Activated CD4-positive, alpha-beta T cell treated with anti-CD3 and anti-CD28 coated beads, Interleukin-2, Interleukin-6, amounts not matched to agents 100 ng/mL and 50 ng/mL, durations not matched to agents 16 hours and 8 hours (primary cell): ENCODE results near the gene FAAP20.

Experiments
- DNase-seq: peaks from one replicate; pipeline ENCODE4 v3.0.0-alpha.2; 2020

FAAP20 gene

DNA sequence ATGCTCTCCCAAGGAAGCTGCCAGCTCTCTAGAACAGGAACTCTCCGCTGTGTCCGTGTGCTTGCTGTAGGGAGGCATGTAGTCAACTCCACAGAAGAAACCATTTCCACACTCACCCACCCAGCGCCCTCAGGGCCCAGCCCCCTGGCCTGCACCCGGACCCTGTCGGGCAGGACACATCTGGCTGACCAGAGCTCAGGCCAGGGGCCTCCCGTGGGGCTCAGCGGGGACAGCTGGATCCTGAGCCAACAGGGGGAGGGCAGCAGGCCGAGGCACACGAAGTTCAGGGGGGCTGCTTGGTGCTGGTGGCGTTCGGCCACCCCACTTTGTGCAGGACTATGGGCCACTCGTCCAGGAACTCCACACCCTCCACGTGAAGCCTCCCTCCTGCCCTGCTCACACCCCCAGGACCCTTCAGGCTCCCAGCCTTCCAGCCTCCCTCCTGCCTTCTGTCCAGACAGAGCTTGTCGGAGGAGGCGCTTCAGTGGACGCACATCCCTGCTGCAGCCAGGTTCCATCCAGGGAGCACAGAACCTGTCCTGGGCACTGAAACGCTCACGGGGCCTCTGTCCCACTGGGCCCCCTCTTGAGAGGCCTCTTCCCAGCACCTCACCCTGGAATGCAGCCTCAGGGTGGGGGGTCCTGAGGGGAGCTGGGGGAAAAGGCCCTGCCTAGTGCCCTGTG lies 15.0 kb upstream of the FAAP20 start:
- DNase-seq: no peak

DNA sequence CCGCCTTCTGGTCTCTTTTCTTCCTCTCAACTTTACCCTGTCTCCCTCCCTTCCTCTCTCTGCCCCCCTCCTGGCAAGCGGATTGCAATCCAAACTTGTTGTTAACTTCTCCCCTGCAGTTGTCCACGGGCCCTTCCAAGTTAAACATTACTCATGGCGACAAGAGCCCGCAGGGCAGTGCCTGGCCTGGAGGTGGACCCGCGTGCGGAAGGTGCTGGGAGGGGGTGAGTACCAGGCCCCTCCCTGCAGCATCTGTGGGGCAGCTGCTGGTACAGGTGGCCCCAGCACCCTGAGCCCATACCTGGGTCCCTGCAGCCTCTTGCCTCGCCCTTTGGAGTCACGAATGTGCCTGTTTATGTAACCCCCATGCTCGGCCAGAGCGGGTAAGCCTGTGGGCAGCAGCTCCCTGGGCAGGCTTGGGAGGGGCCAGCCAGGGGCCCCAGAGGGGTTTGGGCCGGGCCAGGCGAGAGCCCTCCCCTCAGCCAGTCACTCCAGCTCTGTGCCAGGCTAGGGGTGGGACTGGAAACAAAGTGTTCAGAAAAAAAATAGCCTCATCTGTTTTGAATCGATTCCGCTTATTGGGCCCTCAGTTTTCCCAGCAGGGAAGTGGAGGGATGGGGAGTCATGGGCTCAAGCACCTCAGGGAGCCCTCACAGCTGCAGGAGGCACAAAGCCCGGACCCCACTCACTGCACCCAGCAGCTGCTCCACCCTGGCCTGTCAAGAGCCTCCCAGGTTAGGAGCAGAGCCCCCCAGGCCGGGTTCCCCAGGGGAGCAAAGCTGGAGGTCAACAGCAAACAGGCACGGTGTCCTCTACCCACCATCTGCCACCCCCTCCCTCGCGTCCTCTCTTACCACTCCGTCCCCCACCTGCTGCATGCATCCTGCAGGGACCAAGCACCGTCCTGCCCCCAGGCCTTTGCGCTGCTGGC lies 14.0 kb upstream of the FAAP20 start:
- no peak for DNase-seq

DNA sequence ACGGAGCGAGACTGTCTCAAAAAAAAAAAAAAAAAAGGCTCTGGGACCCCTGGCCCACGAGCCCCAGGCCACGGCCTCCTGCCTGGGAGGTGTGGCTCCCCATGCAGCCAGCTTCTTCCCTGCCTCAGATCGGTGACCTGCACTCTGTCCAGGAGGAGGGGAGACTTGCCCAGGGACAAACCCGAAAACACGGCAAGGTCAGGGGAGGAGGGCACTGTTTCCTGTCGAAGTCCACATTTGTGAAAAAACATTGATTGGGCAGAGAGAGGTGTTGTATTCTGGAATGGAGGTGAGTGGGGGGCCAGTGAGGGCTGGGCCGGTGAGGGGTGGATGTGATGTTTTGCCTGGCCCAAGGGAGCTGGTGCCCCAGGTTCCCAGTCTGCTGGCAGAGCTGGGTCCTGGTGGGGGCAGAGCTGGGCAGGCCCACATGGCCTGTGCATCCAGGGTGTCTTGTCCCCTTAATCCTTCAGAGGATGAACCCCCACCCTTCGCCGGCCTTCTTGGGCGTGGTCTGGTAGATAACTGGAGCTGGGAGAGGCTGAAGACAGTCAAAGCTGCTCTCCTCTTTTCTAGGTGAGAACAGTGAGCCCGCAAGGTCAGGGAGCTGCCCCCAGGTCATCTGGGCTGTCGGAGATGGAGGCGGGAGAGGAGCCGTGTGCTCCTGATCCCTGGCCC lies 12.4 kb upstream of the FAAP20 start:
- no peak for DNase-seq

DNA sequence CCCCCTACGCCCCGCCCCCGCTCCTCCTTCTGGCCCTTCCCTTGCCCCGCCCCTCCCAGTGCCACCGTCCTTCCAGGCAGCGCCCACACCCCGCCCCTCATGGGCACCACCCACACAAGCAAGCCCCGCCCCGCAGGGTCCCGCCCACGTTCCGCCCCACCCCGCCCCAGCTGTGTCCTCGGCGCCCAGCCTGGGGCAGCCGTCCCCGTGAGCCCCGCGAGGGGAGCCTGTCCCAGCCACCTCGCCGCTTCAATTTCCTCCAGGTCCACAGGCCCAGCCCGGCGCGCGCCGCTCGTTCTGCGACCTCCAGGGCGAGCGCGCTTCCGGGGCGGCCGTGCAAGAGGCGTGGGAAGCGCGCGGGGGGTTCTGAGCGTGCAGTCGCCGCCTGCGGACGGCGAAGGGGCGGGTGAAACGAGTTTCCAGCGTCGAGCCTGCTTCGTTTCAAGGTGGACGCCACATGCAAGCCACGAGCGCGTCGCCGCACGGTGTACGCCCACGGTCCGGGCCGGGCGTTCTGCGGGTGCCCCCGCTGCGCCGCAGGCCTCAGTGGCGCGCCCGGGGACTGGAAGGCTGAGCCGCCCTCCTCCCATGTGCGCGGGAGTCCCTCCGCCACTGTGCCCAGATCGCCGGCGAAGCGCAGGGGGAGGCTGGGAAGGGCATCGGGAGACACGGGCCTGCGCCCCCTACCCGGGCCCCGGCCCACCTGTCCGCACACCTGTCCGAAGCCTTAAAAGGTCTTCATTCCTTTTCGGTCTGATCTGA lies 10.8 kb upstream of the FAAP20 start:
- DNase-seq: peak; percentile 97

DNA sequence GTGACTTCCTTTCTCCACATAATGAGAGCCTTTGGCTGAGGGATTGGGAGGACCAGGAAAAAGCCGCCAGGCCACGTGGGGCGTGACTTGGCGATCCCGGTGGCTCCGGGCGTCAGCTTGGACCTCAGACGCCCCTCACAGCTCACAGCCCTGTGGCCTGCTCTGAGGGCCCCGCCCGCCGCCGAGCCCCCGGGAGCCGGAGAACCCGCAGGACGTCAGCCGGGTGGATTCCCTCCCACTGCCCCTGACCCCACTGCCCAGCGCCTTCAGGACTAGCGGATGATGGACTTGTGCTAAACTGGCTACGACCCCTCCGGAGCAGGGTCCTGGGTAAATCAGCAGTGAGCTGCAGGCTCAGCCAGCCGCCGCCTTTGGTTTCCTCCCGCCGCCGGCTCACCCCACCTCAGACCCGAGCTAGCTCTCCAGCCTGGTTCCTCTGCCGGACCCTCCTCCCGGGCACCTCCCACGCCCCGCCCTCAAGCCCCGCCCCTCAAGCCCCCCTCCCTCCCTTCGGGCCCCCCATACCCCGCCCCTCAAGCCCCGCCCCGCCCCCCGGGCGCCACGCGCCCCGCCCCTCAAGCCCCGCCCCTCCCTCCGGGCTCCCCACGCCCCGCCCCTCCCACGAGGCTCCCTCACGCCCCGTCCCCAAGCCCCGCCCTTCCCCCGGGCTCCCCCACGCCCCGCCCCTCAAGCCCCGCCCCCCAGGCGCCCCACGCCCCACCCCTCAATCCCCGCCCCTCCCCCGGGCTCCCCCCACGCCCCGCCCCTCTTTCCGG lies 10.0 kb upstream of the FAAP20 start:
- no peak for DNase-seq

DNA sequence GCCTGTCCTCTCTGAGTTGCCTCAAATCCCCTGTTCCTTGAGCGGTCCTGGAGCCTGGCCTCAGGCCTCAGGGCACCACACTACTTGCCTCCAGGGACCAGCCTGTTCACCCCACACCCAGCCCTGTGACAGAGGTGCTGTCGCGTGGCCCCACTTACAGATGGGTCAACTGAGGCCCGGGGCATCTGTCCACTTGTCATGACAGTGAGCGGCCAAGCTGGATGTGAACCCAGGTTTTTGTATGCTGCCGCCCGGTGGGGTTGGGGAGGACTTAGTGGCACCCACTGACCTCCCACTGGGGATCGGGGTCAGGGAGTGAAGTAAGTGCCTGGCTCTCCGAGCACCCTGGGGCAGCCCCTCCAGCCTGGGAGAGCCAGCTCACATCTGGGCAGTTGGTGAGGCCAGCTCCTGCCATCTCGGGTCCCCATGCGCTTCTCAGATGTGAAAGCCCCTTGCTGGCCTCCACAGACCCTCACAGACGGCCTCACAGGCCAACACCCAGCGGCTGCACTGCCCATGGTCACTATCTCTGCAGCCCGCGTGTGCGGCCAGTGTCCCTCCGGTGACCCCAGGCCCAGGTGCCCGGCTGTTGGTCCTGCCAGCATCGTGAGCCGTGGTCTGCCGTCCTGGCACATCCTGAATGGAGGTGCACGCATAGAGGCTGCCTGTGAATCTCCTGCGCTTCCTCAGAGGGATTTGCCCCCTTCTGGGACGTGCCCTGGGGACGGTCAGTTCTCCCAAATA lies 9.3 kb upstream of the FAAP20 start:
- no peak for DNase-seq

DNA sequence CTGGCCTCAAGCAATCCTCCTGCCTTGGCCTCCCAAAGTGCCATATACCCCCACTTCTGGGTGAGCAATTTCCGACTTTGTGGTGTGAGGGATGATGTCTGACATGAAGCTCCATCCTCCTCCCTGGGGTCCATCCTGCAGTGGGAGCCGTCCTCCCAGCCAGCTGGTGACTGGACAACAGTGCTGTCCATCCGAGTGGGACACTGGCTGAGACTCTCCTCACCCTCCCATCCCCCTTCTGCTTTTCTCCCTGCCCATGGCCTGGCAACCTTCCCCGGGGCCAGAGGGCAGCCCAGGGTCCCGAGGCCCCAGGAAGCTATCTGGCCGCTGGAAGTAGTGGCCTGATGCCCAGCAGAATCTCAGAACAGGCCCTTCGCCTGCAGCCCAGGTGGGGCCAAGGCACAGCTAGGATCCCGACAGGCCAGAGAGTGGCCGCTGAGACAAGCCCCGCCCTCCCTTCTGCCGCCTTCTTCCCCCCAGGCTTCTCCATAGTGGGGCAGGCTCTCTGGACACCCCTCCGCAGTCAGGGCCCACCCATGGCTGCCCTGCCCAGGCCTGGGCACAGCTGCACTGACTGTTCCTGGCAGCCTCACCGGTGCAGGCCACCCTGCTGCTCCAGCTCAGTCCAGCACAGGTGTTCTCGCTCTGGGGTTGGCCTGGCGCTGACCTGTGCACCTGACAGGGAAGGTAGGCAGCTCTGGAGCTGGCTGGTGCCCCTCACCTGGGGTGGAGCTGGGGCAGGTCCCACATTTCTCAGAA lies 8.4 kb upstream of the FAAP20 start:
- DNase-seq: no peak

DNA sequence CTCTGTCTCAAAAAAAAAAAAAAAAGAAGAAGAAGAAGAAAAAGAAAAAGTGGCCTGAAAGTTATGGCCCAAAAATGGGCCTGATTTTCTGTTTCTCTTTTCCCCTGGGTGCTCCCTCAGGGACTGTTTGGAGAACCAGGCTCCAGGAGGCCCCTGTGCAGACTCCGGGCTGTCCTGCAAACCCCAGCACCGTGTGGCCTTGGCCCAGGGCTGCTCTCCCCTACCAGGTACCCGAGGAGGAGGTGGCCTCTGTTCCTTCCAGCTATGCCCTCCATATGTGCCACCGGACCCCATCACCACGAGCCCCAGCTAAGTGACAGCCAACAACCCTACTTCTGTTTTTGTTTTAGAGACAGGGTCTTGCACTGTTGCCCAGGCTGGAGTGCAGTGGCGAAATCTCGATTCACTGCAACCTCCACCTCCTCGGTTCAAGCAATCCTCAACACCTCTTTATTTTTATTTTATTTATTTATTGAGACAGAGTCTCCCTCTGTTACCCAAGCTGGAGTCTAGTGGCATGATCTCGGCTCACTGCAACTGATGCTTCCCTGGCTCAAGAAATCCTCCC lies 7.5 kb upstream of the FAAP20 start:
- DNase-seq: no peak

DNA sequence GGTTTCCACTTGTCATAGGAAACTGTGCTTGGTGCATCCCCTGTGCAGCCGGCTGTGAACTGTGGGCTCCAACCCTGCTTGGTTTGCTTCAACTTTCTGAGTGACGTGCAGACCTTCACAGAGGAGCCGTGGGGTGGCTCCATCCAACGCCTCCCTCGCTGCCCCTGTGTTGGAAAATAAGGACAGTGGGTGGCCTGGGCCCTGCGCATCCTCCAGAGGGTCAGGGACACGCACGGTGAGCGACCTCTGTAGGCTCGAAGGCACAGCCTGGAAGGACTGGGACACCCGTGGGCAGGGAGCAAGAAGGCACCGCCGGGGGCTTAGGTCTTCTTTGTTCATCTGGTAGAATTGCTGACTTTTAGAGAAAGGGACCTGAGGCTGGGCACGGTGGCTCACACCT lies 6.5 kb upstream of the FAAP20 start:
- DNase-seq: no peak

DNA sequence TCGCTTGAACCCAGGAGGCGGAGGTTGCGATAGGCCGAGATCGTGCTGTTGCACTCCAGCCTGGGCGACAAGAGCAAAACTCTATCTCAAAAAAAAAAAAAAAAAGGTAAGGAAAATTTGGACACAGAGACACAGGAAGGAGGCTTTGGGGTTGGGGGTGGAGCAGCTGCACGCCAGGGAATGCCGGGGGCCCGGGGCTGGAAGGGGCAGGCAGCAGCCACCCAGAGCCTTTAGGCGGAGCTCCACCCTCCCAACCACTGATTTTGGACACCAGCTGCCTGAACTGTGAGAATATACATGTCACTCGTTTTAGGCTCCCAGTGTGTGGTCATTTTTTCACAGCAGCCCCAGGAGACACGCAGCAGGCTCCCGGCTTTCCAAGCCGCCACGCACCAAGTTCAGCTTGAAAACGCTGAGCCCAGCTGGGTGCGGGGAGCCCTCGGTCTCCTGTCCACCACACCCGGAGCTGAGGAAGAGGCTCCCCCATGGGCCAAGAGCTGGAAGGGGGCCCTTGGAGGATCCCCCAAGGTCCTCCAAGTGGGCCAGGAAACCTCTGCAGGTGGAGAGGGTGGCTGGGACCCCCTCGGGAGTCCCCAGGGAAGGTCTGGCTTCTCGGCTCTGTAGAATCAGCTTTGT lies 5.9 kb upstream of the FAAP20 start:
- DNase-seq: no peak

DNA sequence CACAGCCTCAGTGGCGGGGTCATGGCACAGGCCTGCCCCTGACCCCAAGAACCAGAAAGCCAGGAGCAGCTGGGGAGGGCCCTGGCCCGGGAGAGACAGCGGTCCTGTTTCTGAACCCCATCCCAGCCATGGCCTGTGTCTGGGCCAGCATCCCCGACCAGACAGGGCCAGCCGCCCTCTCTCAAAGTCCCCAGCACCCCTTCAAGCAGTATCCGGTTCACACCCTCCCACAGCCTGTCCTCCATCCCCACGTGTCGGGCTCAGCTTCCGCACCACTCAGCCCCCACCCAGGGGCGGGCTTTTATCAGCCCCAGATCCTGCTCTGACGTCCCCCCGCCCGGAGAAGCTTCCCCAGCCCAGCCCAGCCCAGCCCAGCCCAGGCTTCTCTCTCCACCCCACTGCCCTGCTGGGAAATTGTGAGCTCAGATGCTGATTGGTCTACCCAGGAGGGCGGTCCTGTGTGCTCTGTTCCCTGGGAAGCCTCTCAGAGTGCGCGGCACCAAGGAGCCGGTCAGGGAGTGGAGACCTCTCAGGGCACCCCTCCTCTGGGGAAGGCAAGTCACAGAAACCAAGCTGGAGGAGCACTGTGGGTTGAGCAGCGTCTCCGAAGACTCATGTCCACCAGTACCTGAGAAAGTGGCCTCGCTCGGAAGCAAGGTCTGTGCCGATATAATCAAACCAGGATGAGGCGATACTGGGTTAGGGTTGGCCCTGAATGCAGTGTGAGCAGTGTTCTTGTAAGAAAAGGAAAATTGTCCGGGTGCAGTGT lies 4.7 kb upstream of the FAAP20 start:
- DNase-seq: peak; percentile 94

DNA sequence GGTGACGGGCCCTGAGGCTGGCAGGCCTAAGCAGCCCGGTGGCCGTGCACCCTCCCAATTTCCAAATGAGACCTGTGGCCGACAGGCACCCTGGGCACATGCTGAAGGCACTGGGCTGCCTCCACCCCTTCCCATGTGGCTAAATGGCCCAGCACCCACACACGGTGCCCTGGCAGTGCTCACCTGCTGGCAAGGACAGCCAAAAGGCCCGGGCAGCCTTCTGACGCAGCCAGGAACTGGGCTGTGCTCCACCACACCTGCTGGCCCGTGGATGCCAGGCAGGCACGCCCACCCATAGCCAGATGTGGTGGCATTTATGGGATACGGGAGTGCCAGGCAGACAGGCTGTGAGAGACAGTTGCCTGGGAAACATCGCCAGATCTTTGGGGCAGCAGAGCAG lies 4.0 kb upstream of the FAAP20 start:
- DNase-seq: no peak

DNA sequence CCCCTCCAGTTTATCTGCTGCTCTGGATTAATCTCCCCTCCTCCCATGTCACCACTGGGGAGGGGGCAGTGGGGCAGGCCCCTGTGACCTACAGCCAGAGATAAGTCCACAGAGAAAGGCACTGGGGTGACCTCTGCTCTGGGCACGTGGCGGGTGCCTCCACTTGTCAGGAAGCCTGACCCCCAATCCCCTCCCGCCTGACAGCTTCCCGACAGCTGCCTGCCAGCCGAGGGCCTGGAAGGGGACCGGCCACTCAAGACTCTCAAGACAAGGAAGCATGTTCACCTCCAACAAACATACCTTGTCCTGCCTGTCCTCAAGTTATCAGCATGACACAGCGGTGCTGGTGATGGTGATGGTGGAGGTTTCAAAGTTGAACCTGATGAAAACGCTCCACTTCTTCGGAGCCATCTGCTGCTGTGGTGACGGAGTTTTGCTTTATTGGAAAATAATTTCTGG lies 3.2 kb upstream of the FAAP20 start:
- no peak for DNase-seq

DNA sequence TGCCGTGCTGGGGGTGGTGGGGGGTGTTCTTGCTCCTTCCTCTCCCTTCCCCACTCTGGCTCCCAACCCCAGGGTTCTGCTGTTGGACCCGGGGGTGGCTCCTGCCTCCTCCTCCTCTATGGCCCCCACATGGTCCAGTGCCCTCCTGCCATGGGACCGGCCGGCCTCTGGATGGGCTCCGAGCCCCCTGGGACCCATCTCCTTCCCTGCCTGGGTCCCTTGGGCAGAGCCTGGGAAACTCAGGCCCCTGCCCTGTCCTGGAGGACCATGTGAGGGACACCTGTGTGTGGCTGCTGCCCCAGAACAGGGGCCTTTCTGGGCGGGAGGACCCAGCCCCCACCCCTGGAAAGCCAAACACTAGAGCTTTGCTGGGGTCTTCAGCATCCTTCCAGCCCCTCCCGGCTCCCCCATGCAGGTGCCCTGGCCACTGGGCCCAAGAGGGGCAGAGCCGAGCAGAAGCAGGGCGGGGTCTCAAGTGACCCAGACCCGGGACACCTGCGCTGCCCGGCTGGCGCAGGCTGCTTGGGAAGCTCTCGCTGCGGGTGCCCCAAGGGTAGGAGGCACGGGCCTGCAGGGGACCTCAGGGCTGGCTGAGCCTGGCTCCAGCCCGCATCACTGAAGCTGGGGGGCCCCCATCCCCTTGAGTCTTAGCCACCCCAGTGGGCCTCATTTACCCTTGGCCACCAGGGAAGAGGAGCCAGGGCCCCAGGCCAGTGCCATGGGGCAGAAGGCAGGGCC lies 2.5 kb upstream of the FAAP20 start:
- no peak for DNase-seq

DNA sequence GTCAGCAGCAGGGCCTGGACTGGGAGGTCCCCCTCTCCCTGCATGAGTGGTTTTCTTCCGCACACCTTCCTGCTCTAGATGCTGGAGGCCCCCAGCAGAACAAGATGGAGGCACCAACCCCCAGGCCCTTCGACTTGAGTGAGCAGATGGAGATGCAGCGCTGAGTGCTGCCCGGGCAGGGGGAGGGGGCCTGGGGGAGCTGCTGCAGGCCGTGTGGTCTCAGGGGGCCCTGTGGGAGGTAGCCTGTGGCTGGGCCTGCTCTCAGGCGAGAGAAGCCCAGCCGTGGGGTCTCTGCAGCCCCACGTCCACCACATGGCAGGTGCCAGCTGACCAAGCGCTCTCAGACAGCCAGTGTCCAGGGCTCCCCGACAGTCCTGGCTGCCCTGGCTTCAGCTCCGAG lies 1.2 kb upstream of the FAAP20 start:
- no peak for DNase-seq

DNA sequence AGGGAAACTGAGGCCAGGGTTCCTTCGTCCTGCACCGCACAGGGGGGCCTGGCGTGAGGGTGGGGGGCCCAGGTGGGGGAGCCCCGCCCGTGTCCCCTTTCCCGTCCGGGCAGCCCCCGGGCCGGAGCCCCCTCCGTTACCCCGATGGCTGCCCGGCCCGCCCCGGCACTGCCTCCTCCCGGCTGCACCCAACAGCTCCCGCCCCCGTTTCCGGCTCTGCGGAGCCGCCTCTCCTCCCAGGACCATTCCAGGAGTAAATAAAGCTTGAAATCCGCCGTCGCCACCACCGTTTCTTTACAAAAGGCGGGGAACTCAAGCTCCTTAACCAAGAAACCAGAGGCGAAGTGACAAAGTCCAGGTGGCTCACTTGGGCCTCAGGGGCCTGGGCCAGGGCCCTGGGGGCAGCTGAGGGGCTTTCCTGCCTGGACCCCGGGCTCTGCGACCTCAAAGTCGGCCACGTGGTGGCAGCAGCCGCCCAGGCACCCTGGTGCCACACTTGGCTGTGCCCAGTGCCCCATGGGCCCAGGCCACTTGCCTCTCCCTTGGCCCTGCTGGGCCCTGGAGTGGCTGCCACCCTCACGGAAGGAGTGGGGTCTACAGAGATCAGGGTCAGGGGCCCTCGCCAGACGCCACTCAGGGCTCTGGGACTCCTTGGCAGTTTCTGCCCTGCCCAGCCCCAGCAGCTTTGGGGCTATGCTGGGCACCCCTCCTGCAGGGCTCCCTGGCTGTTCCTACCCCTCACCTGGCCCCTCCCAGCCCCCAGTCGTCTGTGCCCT lies 514 bp upstream of the FAAP20 start:
- DNase-seq: peak; percentile 91
